ENCODE measurements around the gene CCDC187.

CCDC187 gene

GRCh38 chr9:136297016-136297691 is 6.7 kb downstream of the CCDC187 start:
- TF ChIP-seq CTCF (conservative IDR thresholded peaks at IDR 0.05; ENCODE audit: low read depth, low read length) = no peak
- no peak for DNase-seq (ENCODE audit: low read depth)
- H3K4me3 ChIP-seq (ENCODE audit: low read length) = no peak overlapping the region

GRCh38 chr9:136296434-136297015 is 7.4 kb downstream of the CCDC187 start:
- no peak for TF ChIP-seq CTCF (conservative IDR thresholded peaks at IDR 0.05; ENCODE audit: low read depth, low read length)
- H3K4me3 ChIP-seq (ENCODE audit: low read length) = no peak overlapping the region
- no peak for DNase-seq (ENCODE audit: low read depth)

- no peak for DNase-seq (ENCODE audit: low read depth)
- TF ChIP-seq CTCF (conservative IDR thresholded peaks at IDR 0.05; ENCODE audit: low read depth, low read length) = no peak
- H3K4me3 ChIP-seq (ENCODE audit: low read length) = no peak overlapping the region
Measured at GRCh38 chr9:136295542-136296433, 8.1 kb downstream of the CCDC187 start.

- H3K4me3 ChIP-seq (ENCODE audit: low read length) = no peak overlapping the region
- TF ChIP-seq CTCF (conservative IDR thresholded peaks at IDR 0.05; ENCODE audit: low read depth, low read length) = no peak
- no peak for DNase-seq (ENCODE audit: low read depth)
Measured at GRCh38 chr9:136295055-136295454, 8.8 kb downstream of the CCDC187 start.

- no peak for DNase-seq (ENCODE audit: low read depth)
- H3K4me3 ChIP-seq (ENCODE audit: low read length) = no peak overlapping the region
- TF ChIP-seq CTCF (conservative IDR thresholded peaks at IDR 0.05; ENCODE audit: low read depth, low read length) = no peak
Measured at GRCh38 chr9:136294437-136294836, 9.5 kb downstream of the CCDC187 start.

GRCh38 chr9:136293476-136294077 is 10.3 kb downstream of the CCDC187 start:
- no peak for TF ChIP-seq CTCF (conservative IDR thresholded peaks at IDR 0.05; ENCODE audit: low read depth, low read length)
- no peak overlapping the region for H3K4me3 ChIP-seq (ENCODE audit: low read length)
- no peak for DNase-seq (ENCODE audit: low read depth)

All from retinal pigment epithelial cell (primary cell).